Thymus (tissue), 11 donors: ENCODE results near the gene ATP2B3. TPM values are rescaled to one million over a fixed set of nuclear protein-coding genes. Genes with fewer than 3 reads are reported as not detected.

Experiments used
- DNase-seq, 9 donors: peaks; one replicate each; pipeline ENCODE4 v3.0.0-alpha.2; 2013; ENCODE audit warnings: low spot score in 9 of 9, low read depth in 6 of 9, missing footprints in 1 of 9
- H3K27ac ChIP-seq, 2 donors: one replicate each; pipeline ENCODE4 v1.5.1; 2013; ENCODE audit warnings: control low read depth in 1 of 2, low read depth in 1 of 2, low read length in 1 of 2, mild to moderate bottlenecking in 1 of 2, moderate library complexity in 1 of 2
- H3K27me3 ChIP-seq, 2 donors: one replicate each; pipeline ENCODE4 v1.5.1; 2013; ENCODE audit warnings: low read length in 1 of 2; ENCODE audit not compliant: control insufficient read depth in 2 of 2, insufficient read depth in 1 of 2
- H3K36me3 ChIP-seq, 2 donors: one replicate each; pipeline ENCODE4 v1.5.1; 2013; ENCODE audit warnings: low read length in 1 of 2, mild to moderate bottlenecking in 1 of 2, moderate library complexity in 1 of 2; ENCODE audit not compliant: control insufficient read depth in 2 of 2, insufficient read depth in 2 of 2
- H3K4me1 ChIP-seq, 2 donors: one replicate each; pipeline ENCODE4 v1.5.1; 2013; ENCODE audit warnings: low read length in 2 of 2; ENCODE audit not compliant: control insufficient read depth in 2 of 2, insufficient read depth in 2 of 2
- H3K4me3 ChIP-seq, 2 donors: one replicate each; pipeline ENCODE4 v1.5.1; 2013; ENCODE audit warnings: low read length in 2 of 2, control low read depth in 1 of 2, mild to moderate bottlenecking in 1 of 2
- H3K9me3 ChIP-seq, 2 donors: one replicate each; pipeline ENCODE4 v1.5.1; 2013; ENCODE audit warnings: low read length in 1 of 2, mild to moderate bottlenecking in 1 of 2; ENCODE audit not compliant: control insufficient read depth in 2 of 2, insufficient read depth in 1 of 2
- WGBS: extraction: QIAGEN DNeasy Blood & Tissue Kit; methylation state at CpG from one replicate; pipeline ENCODE4 v1.1.7; 2013; 5-methylcytosine and 5-hydroxymethylcytosine counted together
- polyA plus RNA-seq: library from polyadenylated mRNA; stranded (reverse); fragments of 200-250 nt; gene quantifications from one replicate; pipeline ENCODE4 v1.2.3, GENCODE V29; 2013
- total RNA-seq: library from RNA; stranded (reverse); fragments of 120-200 nt; gene quantifications from one replicate; pipeline ENCODE4 v1.2.4, GENCODE V29; 2013
- donor health status: healthy.

ATP2B3 gene
- total and polyA plus RNA-seq, 2 donors = 0.02 to 0.09 TPM

DNA sequence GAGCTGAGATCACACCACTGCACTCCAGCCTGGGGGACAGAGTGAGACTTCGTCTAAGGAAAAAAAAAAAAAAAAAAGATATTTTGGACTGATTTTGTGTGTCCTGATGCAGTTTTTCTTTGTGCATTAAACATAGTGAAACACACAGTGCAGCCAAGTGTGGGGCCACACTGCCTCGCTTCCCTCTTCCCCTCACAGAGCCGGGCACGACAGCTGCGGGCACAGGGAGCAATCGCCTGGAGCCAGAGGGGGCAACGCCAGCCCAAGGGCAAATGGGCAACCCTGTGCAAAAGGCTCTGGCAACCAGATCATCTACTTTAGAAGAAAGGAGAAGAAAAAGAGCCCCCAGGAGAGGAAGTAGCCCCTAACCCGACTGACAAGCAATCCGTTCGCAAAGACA lies 95.0 kb downstream of the ATP2B3 start:
- H3K4me1 ChIP-seq = peaks cover 0 to 8% of the 10 kb centered on the region in 2 donors
- no peak overlapping the region for H3K27ac ChIP-seq
- H3K36me3 ChIP-seq = no peaks in the 10 kb centered on the region
- H3K4me3 ChIP-seq = no peak overlapping the region
- no peaks in the 10 kb centered on the region for H3K9me3 ChIP-seq
- no peak for DNase-seq
- 94% methylated on average over 10 of the region's 10 CpGs for WGBS
- peaks cover 0 to 44% of the 10 kb centered on the region in 2 donors for H3K27me3 ChIP-seq

DNA sequence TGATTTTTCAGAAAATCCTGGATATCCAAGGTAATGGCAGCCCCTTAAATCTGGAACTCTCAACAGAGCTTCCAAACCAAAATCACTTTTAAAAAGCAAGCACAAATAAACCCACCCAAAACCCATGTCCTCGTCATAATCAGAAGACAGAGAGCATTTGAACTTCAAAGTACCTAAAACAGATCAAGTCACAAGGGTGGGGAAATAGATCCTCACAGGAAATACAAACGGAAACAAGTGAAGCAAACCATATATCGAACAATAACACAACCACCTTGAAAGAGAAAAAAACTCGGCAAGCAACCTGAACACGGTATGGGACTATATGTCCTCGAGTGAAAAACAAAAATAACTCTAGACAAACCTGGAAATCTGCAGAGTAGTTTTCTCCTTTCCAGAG lies 97.4 kb downstream of the ATP2B3 start:
- peaks cover 0 to 6% of the 10 kb centered on the region in 2 donors for H3K4me1 ChIP-seq
- peaks cover 0 to 45% of the 10 kb centered on the region in 2 donors for H3K27me3 ChIP-seq
- H3K9me3 ChIP-seq = no peaks in the 10 kb centered on the region
- no peaks in the 10 kb centered on the region for H3K36me3 ChIP-seq
- no peak overlapping the region for H3K4me3 ChIP-seq
- no peak overlapping the region for H3K27ac ChIP-seq
- peak in 1 of 9 donors; percentile 16 for DNase-seq
- 65% methylated on average over 6 of the region's 6 CpGs for WGBS

DNA sequence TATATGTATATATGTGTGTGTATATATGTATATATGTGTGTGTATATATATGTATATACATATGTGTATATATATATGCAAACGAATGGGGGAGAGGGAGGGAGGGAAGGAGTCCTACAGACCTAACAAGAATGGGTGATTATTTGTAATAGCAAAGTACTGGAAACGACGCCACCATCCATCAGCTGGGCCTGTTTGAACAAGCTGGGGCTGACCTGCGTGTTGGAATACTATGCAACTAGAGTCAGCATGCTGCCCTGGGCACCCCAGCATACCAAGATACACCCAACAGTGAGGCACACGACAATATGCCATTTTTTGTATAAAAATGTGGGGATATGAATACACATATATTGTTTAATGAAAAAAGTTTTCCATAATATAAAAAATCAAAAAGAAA lies 103.1 kb downstream of the ATP2B3 start:
- Histone ChIP-seq H3K4me1 (no peaks in the 10 kb centered on the region), H3K4me3 (no peak overlapping the region), H3K9me3 (no peaks in the 10 kb centered on the region), H3K36me3 (no peaks in the 10 kb centered on the region), H3K27ac (no peak overlapping the region), H3K27me3 (peaks cover 0 to 22% of the 10 kb centered on the region in 2 donors)
- no peak for DNase-seq
- WGBS = 91% methylated on average over 5 of the region's 5 CpGs

DNA sequence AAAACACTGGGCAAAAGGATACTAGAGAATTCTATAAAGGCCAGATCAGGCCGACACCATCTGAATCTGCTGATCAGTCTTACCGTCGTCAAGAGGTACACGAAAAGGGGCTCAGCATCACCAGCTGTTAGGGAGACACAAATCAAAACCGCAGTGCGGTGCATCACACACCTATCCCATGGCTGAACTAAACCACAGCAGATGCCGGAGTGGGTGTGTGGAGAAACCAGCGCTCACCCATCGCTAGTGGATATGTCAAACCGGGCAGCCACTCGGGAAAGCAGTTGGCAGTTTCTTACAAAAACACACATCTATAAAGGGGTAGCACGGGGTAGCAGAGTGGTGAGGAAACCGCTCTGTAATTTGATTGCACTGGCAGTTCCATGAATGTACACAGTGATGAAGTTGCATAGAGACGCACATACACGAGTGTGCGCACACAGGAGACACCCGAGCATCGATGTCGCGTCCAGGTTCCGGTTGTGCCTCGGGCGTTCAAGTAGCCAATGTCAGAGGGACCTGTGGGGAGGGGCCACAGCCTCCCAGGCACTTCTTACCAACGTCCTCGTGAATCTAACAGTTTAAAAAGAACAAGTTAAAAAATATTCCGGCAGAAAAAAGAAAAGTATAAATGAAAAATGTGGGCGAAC lies 104.6 kb downstream of the ATP2B3 start:
- Histone ChIP-seq H3K36me3 (no peaks in the 10 kb centered on the region), H3K27ac (no peak overlapping the region), H3K9me3 (no peaks in the 10 kb centered on the region), H3K4me1 (no peaks in the 10 kb centered on the region), H3K4me3 (no peak overlapping the region), H3K27me3 (peaks cover 0 to 18% of the 10 kb centered on the region in 2 donors)
- no peak for DNase-seq
- WGBS = 95% methylated on average over 27 of the region's 27 CpGs

DNA sequence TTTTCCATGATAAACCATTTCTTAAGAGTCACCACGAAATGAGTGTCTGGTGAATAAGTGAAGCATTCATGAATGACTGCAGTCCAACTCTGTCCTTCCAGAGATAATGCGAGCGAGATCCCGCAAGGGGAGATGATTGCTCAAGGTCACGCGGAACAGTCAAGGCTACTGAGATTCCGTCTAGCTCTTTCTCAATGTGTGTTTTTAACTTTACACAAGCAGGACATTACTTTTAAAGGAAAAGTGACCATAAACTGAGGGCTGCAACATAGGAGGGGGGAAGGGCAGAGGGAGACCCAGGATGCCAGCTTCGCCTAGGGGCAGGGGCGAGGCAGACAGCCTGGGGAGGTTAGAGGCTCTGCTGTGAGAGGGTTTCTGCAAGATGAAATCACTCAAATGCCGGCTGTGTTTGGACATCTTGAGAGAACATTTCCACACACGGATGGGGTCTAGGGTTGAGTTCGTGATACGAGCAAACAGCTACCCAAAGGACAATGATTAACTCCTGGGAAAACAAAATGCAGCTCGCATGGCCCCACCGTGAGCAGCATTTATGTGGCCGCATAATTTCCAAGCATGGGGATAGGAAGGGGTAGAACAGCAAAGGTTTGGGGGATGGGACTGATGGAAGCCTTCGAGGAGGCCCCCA lies 105.3 kb downstream of the ATP2B3 start:
- no peak for DNase-seq
- Histone ChIP-seq H3K27me3 (peaks cover 0 to 16% of the 10 kb centered on the region in 2 donors), H3K4me3 (no peak overlapping the region)

DNA sequence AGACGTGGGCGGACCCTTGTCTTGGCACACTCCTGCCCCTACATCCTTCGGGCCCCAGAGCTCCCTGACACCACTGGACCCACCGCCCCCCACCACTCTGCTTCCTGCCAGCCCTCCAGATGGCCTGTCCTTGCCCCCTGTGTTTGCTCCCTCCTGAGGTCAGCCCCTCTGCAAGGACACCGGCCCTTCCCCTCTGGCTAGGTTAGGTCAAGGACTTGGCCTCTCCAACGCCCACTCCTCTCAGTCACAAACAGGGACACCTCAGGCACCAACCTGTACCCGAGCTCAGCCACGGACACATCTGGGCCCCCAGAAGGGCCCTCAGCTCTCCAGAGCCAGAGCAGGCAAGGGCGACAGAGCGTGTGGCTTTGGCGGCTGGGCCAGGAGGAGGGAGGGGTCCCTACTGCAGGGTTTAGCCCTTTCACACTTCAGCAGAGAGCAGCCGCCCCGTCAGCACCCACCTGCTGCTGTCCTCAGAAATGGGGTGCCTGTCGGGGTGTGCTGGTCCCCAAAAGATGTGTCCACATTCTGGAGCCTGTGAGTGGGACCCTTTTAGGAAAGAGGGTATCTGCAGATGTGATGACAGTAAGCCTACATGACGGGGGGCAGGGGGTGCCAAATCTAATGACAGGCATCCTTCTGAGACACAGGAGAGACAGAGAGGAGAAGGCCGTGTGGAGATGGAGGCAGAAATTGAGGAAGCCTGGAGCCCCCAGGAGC lies 106.0 kb downstream of the ATP2B3 start:
- peaks cover 0 to 13% of the 10 kb centered on the region in 2 donors for H3K27me3 ChIP-seq
- H3K36me3 ChIP-seq = no peaks in the 10 kb centered on the region
- no peaks in the 10 kb centered on the region for H3K4me1 ChIP-seq
- no peak overlapping the region for H3K27ac ChIP-seq
- no peak overlapping the region for H3K4me3 ChIP-seq
- DNase-seq = no peak
- WGBS = 96% methylated on average over 16 of the region's 16 CpGs
- no peaks in the 10 kb centered on the region for H3K9me3 ChIP-seq

More for the DNA sequence above, 105.3 kb downstream of the ATP2B3 start:
- Histone ChIP-seq H3K36me3 (no peaks in the 10 kb centered on the region), H3K4me1 (no peaks in the 10 kb centered on the region), H3K9me3 (no peaks in the 10 kb centered on the region), H3K27ac (no peak overlapping the region)
- 92% methylated on average over 17 of the region's 17 CpGs for WGBS

DNA sequence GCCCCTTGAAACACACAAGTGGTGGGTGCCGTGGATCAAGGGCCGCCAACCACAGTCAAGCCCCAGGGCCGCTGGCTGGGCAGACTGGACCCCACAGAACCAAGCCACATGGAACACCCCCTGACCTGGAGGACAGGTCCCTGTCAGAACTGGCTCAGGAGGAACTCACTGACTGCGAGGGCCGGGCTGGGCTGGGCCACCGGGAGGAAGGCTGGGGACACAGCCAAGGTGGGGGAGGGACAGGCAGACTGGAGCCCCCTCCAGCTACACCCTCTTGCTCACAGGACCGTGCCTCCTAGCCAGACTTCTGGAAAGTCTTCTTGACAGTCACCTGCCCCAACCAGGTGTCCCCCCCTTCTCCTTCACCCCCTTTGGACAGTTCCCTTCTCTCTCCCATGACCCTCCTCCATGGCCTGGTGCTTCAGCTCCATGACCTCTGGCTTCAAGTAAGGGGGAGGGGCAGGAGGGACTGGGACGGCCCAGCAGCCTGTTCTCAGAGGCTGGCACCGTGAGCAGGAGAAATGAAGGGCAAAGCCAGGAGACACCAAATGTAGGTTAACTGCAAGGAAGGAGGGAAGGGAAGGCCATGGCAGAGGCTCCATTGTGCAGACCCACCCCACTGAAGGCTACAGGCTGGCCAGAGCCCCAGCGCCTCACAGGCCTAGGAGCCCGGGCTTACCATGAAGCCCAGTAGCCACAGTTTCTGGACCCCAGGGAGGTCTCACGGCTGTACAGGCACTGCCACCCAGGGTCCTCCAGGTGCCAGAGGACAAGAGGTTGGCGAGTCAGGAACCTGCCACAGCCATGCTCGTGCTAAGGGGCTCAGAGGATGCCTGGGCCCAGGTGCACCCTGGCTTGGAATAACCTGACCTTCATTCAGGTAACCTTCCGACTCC lies 107.0 kb downstream of the ATP2B3 start:
- Histone ChIP-seq H3K27me3 (peaks cover 0 to 12% of the 10 kb centered on the region in 2 donors), H3K9me3 (no peaks in the 10 kb centered on the region), H3K36me3 (no peaks in the 10 kb centered on the region), H3K4me3 (no peak overlapping the region), H3K27ac (no peak overlapping the region), H3K4me1 (no peaks in the 10 kb centered on the region)
- DNase-seq = no peak
- WGBS = 92% methylated on average over 15 of the region's 15 CpGs

DNA sequence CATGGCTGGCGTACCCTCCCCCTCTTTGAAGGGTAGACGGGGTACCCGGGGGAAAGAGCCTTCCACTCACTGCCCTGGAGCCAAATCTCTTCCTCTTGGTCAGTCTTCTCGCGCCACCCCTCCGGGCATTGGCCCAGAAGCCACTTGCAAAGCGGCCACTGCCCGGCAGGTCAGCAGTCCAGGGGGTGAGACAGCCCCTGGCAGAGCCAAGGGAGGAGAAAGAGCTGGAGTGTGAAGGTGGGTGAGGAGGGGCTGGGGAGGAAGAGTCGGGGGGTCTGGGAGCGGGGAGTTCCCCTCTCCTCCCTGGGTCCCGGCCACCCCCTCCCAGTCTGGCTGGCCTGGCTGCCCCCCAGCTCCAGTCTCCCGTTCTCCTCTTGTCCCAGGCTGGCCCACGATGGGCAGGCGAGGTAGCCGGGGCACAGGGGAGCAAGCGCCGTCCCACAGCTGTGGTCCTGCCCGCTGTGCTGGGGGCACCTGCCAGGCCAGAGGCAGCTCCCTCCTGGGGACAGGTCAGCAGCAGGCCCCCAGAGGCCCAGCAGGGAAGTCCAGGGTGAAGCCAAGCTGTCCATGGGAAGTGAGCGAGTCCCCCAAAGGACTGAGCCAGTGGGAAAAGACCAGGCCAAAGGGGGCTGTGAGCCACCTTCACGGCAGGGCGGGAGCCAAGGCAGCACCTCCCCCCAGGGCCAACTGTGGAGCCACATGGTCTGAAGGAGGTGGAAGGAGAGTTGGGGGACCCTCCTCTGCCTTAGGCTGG lies 108.0 kb downstream of the ATP2B3 start:
- no peak for DNase-seq
- H3K4me1 ChIP-seq = no peaks in the 10 kb centered on the region
- H3K4me3 ChIP-seq = no peak overlapping the region
- peaks cover 0 to 12% of the 10 kb centered on the region in 2 donors for H3K27me3 ChIP-seq
- H3K9me3 ChIP-seq = no peaks in the 10 kb centered on the region
- H3K27ac ChIP-seq = no peak overlapping the region
- WGBS = 98% methylated on average over 20 of the region's 21 CpGs
- no peaks in the 10 kb centered on the region for H3K36me3 ChIP-seq
